Activated T-helper 1 cell treated with anti-CD3 and anti-CD28 coated beads, Interleukin-12 subunit alpha, Interleukin-12 subunit beta, Interleukin-2, Interleukin-4 antibody, amounts not matched to agents 30 ng/mL and 10 ng/mL and 1 ng/mL, durations not matched to agents 14 hours and 24 hours and 36 hours (primary cell): ENCODE results near the gene PLEKHN1. TPM values are rescaled to one million over a fixed set of nuclear protein-coding genes. Genes with fewer than 3 reads are reported as not detected.

Experiments
- DNase-seq: peaks from one replicate; pipeline ENCODE4 v3.0.0; 2021; ENCODE audit warnings: low spot score
- H3K27ac Mint-ChIP-seq: one replicate; pipeline ENCODE4 v1.8.0; 2021; ENCODE audit warnings: mild to moderate bottlenecking, mixed read lengths
- H3K27me3 Mint-ChIP-seq: one replicate; pipeline ENCODE4 v1.8.0; 2022; ENCODE audit warnings: mild to moderate bottlenecking, moderate library complexity, mixed read lengths; ENCODE audit not compliant: insufficient read depth
- H3K36me3 Mint-ChIP-seq: one replicate; pipeline ENCODE4 v1.8.0; 2021; ENCODE audit warnings: low read depth, mixed read lengths
- H3K4me1 Mint-ChIP-seq: one replicate; pipeline ENCODE4 v1.8.0; 2021; ENCODE audit warnings: low read depth, mixed read lengths
- H3K4me3 Mint-ChIP-seq: one replicate; pipeline ENCODE4 v1.8.0; 2021; ENCODE audit warnings: mild to moderate bottlenecking, moderate library complexity, mixed read lengths
- H3K9me3 Mint-ChIP-seq: one replicate; pipeline ENCODE4 v1.8.0; 2021; ENCODE audit warnings: mixed read lengths
- intact Hi-C: fragments of 100-400 bp; cut with micrococcal nuclease; formaldehyde crosslinking; loops from one replicate; pipeline ENCODE4 v1.15.1; 2024
- total RNA-seq: library from RNA; stranded (reverse); gene quantifications from 2 replicates; pipeline ENCODE4 v1.2.3, GENCODE V29; 2022

PLEKHN1 gene
- total RNA-seq, 1 donor from 2014 or later: 1.7 TPM

DNA sequence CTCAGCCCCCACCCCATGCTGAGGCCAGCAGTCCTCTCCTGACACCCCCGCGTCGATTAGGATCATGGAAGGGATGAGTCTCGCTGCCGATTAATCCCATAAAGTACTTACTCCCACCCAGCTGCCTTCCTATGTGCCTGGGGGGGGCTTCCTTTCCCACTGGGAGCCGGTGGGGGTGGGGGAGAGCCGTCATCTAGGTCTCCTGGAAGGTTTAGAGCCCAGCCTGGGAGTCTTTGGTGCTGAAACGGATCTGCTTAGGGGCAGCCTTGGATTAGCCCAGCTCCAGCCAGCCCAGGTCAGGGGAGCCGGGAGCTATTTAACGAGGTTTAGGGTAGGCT, 32.7 kb upstream of the PLEKHN1 start:
- H3K27ac Mint-ChIP-seq: no peak overlapping the region
- H3K4me1 Mint-ChIP-seq: no peaks in the 10 kb centered on the region
- intact Hi-C loops: no loop called here
- H3K27me3 Mint-ChIP-seq: peaks cover 29% of the 10 kb centered on the region
- no peaks in the 10 kb centered on the region for H3K9me3 Mint-ChIP-seq
- no peaks in the 10 kb centered on the region for H3K36me3 Mint-ChIP-seq
- DNase-seq: no peak
- no peak overlapping the region for H3K4me3 Mint-ChIP-seq

- Mint-ChIP-seq H3K9me3 (no peaks in the 10 kb centered on the region), H3K27me3 (peaks cover 35% of the 10 kb centered on the region), H3K36me3 (no peaks in the 10 kb centered on the region), H3K27ac (peak overlapping the region; percentile 23), H3K4me3 (no peak overlapping the region), H3K4me1 (no peaks in the 10 kb centered on the region)
- no peak for DNase-seq
- intact Hi-C loops: no loop called here
These were observed 31.1 kb upstream of the PLEKHN1 start for GRCh38 chr1:934991-935750.

DNA sequence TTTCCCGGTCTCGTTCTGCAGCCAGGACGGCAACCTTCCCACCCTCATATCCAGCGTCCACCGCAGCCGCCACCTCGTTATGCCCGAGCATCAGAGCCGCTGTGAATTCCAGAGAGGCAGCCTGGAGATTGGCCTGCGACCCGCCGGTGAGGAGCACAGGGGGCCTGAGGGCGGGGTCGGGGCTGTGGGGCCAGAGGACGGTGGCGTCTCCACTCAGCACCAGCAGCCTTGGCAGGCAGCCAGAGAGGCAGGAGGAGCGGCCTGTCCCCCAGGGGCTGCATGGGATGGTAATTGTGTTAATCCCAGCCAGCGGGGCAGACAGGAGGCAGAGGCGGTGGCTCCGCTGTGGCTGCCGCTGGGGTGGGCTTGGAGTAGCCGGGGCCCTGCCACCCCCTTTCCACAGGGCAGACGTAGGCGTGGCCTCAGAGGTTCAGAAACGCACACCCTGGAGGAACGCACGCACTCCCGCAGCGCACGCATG, 30.5 kb upstream of the PLEKHN1 start:
- Mint-ChIP-seq H3K4me3 (no peak overlapping the region), H3K9me3 (no peaks in the 10 kb centered on the region), H3K27ac (no peak overlapping the region), H3K4me1 (no peaks in the 10 kb centered on the region), H3K36me3 (no peaks in the 10 kb centered on the region), H3K27me3 (peaks cover 38% of the 10 kb centered on the region)
- intact Hi-C loops: no loop called here
- no peak for DNase-seq

DNA sequence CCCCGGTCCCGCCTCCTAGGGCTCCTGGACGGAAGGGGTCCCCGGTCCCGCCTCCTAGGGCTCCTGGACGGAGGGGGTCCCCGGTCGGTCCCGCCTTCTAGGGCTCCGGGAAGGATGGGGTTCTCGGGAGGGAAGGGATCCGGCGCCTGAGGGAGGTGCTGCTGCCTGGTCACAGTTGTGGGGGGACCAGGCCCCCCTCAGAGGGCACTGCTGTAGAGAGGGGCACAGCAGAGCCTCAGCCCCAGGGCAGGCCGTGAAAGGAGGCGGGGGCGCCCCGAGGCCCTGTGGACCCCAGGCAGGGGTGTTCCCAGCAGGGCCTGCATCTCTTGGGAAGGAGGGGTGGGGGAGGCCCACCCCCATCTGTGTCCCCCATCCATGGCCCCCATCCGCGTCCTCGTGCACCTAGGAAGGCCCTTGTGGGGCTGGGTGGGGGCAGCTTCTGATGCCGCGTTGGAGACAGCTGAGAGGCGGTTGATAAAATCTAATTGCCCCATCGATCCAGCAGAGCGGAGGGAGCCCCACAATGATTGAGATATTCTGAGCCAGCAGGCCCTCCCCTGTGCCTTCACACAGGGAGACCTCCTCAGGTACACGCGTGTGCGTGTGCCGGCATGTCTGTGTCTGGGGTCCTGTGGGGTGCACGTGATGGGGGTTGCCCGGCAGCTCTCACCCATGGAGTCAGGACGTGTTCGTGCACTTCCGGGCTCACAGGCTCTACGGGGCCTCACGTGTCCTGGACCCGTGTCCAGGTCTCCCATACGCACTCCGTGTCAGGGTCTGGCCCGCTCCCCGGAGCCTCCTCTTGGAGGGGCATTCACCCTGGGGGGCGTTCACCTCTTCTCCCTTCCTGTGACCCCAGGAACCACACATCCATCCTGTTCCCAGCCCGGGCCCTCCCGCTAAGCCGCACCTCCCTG, 29.7 kb upstream of the PLEKHN1 start:
- Mint-ChIP-seq H3K4me1 (peaks cover 4% of the 10 kb centered on the region), H3K27me3 (peaks cover 40% of the 10 kb centered on the region), H3K9me3 (no peaks in the 10 kb centered on the region), H3K27ac (no peak overlapping the region), H3K36me3 (peaks cover 2% of the 10 kb centered on the region), H3K4me3 (no peak overlapping the region)
- intact Hi-C loops: no loop called here
- no peak for DNase-seq

GRCh38 chr1:937521-937920, 28.8 kb upstream of the PLEKHN1 start:
- Mint-ChIP-seq H3K27me3 (peaks cover 34% of the 10 kb centered on the region), H3K4me1 (peaks cover 4% of the 10 kb centered on the region), H3K36me3 (peaks cover 2% of the 10 kb centered on the region), H3K4me3 (no peak overlapping the region), H3K9me3 (no peaks in the 10 kb centered on the region), H3K27ac (no peak overlapping the region)
- intact Hi-C loops: no loop called here
- DNase-seq: no peak

DNA sequence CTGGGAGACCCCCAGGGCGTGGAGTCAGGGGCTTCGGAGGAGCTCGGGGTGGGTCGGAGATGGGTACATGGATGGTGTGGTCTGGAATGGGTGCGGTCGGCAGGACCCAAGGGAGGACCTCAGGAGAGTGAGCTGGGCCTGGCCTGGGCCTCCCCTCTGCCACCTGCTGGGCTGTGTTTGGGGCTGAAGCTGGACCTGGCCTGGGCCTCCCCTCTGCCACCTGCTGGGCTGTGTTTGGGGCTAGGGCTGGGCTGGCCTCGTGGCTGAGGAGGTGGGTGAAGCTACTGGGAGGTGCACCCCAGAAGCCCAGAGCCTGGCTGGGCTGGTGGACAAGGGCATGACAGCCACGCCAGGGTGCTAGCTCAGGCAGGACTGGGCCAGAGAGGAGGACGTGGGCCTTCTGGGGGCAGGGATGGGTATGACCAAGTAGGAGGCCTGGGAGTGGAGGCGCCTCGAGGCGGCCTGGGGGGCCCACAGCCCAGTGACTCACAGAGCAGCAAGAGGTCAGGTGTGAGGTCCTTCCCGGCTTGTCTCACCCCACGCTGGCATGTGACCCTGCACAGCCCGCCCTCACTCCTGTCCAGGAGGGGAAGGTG, 28.1 kb upstream of the PLEKHN1 start:
- intact Hi-C loops: no loop called here
- Mint-ChIP-seq H3K4me3 (no peak overlapping the region), H3K4me1 (peaks cover 4% of the 10 kb centered on the region), H3K27ac (no peak overlapping the region), H3K9me3 (no peaks in the 10 kb centered on the region), H3K27me3 (peaks cover 38% of the 10 kb centered on the region), H3K36me3 (peaks cover 2% of the 10 kb centered on the region)
- no peak for DNase-seq

DNA sequence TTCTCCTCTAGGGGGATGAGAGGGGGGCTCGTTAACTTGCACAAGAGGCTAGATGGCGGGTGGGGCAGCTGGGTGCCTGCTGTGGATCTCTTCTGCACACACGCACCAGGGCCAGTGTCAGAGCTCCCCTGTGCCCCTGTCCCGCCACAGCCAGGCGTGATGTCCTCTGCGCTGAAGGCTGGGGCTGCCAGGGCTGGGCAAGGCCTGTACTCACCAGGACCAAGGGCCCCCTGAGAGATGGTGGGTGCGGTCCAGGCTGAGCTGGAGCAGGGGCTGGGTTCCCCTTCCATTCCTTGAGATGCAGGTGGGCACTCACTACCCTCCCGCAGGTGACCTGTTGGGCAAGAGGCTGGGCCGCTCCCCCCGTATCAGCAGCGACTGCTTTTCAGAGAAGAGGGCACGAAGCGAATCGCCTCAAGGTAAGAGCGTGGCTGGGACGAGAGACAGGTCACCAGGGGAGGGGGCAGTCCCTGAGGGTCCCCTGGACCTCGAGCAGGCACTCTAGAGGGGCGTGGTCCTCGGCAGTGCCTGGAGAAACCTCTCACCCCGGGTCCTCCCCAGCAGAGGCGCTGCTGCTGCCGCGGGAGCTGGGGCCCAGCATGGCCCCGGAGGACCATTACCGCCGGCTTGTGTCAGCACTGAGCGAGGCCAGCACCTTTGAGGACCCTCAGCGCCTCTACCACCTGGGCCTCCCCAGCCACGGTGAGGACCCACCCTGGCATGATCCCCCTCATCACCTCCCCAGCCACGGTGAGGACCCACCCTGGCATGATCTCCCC, 27.4 kb upstream of the PLEKHN1 start:
- no peak for DNase-seq
- Mint-ChIP-seq H3K4me3 (no peak overlapping the region), H3K27ac (no peak overlapping the region), H3K9me3 (no peaks in the 10 kb centered on the region), H3K27me3 (peaks cover 37% of the 10 kb centered on the region), H3K36me3 (peaks cover 2% of the 10 kb centered on the region), H3K4me1 (peaks cover 4% of the 10 kb centered on the region)
- intact Hi-C loops: no loop called here

DNA sequence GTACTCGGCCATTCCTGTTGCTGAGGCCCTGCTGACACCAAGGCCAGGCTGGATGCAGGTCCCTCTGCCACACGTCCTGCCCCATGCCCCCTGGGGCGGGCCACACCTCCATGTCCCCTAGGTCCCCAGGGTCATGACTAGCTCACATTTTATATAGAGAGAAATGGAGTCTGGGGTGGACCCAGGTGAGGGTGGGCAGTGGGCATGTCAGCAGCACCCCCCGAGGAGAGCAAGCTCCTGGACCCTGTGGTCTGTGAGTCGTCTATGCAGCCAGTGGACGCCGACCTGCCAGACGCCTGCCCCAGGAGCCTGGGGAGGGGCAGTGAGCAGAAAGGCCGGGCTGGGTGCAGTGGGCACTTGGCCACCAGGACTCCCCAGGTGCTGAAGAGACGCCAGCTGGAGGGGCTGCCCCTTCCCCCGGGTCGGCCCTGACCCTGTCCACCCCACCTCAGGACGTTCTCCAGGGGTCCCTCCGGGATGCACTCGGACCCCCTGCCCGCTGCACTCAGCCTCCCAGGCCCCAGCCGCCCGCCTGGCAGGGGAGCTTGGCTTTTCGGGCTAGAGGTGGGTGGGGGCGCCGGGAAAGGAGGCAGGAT, 26.7 kb upstream of the PLEKHN1 start:
- intact Hi-C loops: loop anchor here (2.0 kb wide), 2 partner anchors 17 to 35 kb away; partner anchors contain the start of gene SAMD11
- no peak for DNase-seq
- Mint-ChIP-seq H3K9me3 (no peaks in the 10 kb centered on the region), H3K4me1 (peaks cover 4% of the 10 kb centered on the region), H3K27ac (no peak overlapping the region), H3K27me3 (peaks cover 37% of the 10 kb centered on the region), H3K36me3 (peaks cover 2% of the 10 kb centered on the region), H3K4me3 (no peak overlapping the region)

GRCh38 chr1:940107-941014, 25.9 kb upstream of the PLEKHN1 start:
- H3K4me3 Mint-ChIP-seq: no peak overlapping the region
- no peaks in the 10 kb centered on the region for H3K9me3 Mint-ChIP-seq
- H3K4me1 Mint-ChIP-seq: peaks cover 4% of the 10 kb centered on the region
- H3K27me3 Mint-ChIP-seq: peaks cover 33% of the 10 kb centered on the region
- DNase-seq: no peak
- no peak overlapping the region for H3K27ac Mint-ChIP-seq
- H3K36me3 Mint-ChIP-seq: peaks cover 6% of the 10 kb centered on the region
- intact Hi-C loops: loop anchor here (2.0 kb wide), 2 partner anchors 18 to 36 kb away; partner anchors contain the start of gene SAMD11

DNA sequence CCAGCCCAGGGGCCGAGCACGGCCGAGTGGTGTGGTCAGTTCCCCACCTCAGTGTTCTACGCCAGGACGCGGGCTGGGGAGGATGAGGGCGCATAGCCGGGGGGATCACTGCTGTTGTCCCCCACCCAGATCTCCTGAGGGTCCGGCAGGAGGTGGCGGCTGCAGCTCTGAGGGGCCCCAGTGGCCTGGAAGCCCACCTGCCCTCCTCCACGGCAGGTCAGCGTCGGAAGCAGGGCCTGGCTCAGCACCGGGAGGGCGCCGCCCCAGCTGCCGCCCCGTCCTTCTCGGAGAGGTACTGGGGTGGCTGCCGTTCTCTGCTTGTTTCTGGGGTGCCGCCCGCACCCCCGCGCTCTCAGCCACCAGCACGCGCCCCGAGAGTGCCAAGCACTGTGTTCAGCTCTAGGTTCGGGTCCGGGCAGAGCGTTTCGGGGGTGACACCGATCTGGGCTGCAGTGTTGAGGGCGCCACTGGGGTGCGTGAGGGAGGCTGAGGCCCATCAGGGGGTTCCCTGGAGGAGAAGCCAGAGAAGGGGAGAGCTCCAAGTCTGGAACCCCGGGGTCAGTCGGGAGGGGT, 25.2 kb upstream of the PLEKHN1 start:
- H3K9me3 Mint-ChIP-seq: no peaks in the 10 kb centered on the region
- peaks cover 12% of the 10 kb centered on the region for H3K36me3 Mint-ChIP-seq
- H3K4me1 Mint-ChIP-seq: peaks cover 4% of the 10 kb centered on the region
- H3K27ac Mint-ChIP-seq: no peak overlapping the region
- no peak for DNase-seq
- intact Hi-C loops: loop anchor here (2.0 kb wide), 2 partner anchors 18 to 36 kb away; partner anchors contain the start of gene SAMD11
- peaks cover 30% of the 10 kb centered on the region for H3K27me3 Mint-ChIP-seq
- H3K4me3 Mint-ChIP-seq: peak overlapping the region; percentile 62
